ENCODE results near the gene NBPF26.
"Not testable (repeated sequence)": the region's sequence is repeated elsewhere in the genome, so short reads cannot be mapped to it uniquely, and the experiment has no call there.

NBPF26 gene

DNA sequence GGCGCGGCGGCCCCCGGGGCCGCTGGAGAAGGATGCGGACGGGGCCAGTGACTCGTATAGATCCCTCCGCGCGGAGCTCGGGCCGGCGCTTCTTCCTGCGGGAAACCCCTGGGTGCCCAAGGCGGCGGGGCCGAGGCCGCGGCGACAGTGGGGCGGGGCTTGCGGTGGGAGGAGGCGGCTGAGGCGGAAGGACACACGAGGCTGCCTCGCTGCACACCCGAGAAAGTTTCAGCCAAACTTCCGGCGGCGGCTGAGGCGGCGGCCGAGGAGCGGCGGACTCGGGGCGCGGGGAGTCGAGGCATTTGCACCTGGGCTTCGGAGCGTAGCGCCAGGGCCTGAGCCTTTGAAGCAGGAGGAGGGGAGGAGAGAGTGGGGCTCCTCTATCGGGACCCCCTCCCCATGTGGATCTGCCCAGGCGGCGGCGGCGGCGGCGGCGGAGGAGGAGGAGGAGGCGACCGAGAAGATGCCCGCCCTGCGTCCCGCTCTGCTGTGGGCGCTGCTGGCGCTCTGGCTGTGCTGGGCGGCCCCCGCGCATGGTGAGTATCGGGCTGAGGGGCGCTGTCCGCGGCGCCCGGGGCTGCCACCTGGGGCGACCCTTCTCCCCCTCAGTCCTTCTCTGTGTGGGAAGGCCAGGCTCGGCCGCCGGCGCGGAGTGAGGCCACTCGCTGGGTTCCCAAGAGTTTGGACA is at the start of gene NBPF26:
Gene NBPF26, plus strand, starts transcription at position 231 of the 688 bp plus-strand sequence.
- peak; percentile 67 for DNase-seq

DNA sequence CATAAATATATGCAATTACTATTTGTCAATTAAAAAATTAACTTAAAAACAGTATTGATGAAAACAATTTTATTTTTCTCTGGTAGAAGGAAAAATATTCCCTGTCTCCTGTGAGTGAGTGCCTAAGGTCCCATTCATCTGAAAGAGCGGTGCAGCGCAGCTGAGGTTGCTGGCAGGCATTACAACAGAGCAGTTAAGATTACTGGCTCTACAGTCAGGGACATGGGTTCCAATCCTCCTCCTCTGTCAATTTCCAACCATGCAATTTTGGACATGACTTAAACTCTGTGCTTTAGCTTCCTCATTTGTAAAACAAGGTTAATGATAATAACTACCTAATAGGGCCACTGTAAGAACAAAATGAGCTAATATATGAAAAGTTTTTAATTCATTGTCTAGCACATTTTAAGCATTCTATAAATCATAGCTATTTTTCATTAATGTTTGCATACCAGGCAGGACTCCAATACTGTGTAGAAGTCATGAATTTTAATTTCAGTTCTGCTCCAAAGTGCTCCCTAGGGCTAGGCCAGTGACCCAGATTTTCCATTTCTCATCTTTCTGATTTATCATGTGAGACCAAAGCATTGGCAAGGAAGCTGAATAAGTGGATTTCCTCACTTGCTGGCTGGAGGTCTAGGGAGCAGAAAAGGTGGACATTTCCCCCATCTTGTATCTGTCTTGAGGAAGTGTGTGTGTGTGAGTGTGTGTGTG is 43.5 kb upstream of the NBPF26 start:
- not testable (repeated sequence) for DNase-seq

DNA sequence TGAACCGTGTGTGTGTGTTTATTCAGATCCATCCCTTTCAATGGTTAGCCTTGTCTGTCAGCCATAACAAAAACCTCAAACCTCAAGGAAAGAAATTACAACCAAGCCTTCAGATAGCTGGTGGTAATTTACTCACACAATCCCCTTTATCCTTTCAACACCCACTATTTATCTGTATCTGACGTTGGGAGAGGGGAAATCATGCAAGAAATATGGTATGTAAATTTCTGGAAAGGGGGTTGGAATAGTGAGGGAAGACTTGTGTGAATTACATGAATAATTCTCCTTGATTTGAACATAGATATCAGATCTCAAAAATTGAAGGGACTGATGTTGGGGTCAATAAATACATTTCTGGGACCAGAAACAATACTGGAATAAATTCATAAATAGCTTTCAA is 42.8 kb upstream of the NBPF26 start:
- not testable (repeated sequence) for DNase-seq

DNA sequence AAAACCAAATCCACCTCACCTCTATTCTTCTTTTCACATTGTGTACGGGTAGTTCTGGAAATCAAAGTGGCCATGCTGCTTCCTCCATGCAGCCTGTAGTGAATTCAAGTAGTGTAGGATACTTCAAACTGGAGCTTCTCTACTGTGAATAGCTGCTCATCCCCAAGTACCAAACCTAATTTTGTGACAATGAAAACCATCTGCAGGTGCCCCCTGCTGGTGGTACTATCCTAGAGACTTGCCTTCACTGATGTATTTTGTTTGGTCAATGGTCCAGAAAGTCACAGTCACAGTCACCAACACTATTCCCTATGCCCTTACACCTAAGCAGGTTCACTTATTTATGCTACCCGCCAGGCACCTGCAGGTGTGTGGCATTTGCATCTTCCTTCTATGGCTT is 39.3 kb upstream of the NBPF26 start:
- DNase-seq: not testable (repeated sequence)

DNA sequence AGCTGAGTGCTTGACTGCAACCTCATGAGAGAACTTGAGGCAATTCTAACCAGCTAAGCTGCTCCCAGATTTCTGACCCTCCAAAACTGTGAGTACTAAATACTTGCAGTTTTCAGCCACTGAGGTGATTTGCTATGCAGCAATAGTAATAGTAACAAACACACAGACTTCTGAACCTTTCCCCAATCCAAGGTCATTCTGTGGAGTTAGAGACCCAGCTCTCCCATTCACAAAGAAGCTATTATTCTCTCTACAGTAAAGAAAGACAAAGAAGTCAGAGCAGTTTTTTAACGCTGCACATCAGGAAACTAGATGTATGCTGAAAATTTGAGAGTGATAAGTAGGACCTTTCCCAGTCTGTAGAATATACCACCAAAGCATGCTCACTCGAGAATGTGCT is 38.1 kb upstream of the NBPF26 start:
- DNase-seq: not testable (repeated sequence)

DNA sequence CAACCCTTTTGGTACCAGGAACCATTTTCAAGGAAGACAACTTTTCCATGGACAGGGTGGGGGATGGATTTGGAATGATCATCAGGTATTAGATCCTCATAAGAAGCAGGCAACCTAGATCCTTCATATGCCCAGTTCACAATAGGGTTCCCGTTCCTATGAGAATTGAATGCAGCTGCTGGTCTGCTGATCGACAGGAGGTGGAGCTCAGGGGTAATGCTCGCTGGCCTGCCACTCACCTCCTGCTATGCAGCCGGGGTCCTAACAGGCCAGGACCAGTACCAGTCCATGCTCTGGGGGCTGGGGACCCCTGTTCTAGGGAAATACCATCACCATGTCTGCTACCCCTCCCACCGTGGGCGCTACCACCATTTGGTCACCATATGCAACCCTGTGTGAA is 36.5 kb upstream of the NBPF26 start:
- DNase-seq: not testable (repeated sequence)

DNA sequence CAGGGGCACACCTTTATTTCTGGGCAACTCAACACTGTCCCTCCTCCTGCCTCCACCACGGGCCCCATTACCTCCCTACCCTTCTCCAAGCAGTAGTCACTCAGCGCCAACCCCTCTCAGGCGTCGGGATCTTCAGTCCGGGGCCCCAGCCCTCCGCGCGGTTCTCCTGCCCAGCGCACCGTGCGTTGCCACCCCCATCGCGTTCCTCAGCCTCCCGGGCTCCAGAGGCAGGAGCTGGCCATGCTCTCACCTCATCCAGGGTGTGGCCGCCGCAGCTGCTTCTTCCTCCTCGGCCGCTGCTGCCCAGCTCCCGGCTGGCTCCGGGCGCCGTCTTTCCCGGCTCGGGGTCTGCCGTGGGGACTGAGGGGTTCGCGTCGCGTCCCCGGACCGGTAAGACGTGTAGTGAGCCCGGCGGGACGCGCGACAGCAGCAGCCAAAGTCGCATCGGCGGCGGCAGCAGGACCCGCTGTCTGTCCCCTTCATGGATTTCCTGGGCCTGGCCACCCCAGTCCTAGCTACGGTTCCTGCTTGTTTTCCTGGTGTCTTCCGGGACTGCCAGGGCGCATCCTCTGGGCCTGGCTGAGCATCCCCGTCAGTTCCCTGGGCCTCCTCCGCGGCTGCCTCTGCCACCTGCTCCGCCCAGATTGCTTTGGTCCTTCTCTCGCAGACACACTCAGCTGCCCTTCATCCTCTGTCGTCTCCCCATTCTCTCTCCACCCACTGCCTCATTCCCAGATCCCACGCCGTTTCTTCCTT is 22.8 kb upstream of the NBPF26 start:
- not testable (repeated sequence) for DNase-seq

DNA sequence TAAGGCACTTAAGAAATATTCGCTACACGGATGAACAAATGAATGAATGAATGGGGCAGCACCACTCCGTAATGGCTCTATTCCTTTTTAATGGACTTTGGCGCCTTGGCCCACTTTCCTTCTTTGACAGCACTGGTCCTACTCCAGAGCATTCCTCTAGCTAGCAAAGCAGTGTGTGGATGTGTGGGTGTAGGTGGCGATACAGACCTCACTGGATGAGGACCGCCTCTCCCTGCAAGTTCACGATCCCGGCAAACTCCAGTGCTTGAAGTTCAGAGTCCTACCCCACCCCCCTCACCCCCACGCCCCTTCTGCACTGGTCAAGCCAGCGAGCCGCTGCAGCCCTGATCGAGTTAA is 409 bp upstream of the NBPF26 start:
- DNase-seq: not testable (repeated sequence)

DNA sequence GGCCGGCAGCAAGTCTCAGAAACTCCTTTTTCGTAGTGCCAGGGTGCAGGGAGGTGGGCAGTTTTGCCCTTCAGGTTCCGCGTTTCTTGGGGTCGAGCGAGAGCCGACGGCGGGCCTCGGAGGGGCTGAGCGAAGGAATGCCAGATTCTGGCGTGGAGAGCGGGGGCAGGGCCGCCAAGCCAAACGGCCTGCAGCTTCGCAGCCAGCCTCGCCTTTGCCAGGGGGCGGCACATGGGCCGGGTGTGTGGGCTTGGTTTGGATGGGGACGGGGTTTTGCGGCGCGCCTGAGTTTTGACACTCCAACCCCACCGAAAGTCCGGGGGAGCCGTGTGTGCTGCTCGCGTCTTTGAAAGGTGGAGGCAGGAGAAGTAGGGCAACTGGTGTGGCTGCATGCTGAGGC is 762 bp downstream of the NBPF26 start:
- not testable (repeated sequence) for DNase-seq

DNA sequence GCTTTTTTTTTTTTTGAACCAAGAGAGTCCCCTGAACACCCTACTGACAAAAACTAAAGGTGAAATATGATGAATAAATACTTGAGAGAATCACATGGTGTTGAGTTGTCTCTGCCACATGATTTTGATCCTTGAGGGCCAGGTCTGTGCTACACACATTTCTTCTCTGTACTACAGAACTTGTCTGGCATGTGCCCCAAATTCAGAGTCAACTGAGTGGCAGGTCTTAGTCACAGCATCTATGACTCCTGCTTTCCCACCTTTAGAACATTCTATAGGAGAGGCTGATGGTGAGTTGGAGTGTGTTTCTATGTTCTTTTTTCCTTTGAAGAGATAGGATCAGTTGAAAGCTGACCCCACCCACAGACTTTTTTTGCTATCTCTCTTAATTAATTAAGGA is 5.1 kb downstream of the NBPF26 start:
- not testable (repeated sequence) for DNase-seq

DNA sequence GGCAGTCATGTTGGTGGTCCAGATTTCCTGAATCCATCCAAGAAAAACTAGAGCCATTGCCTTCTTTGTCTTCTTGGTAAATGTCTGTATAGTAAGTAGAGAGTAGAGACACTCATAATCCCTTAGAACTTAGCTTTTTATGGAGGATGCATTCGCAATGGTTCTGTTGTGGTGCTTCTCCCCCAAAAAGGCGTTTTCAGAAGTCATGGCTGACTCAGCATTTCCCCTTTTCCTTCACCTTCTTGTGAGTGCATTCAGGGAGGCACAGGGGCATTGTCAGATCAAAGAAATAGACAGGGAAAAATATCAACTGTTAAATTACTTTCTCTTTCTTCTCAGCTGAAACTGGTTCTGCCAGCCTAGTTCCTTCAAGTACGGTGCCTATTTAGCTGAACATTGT is 45.3 kb downstream of the NBPF26 start:
- DNase-seq: not testable (repeated sequence)

DNA sequence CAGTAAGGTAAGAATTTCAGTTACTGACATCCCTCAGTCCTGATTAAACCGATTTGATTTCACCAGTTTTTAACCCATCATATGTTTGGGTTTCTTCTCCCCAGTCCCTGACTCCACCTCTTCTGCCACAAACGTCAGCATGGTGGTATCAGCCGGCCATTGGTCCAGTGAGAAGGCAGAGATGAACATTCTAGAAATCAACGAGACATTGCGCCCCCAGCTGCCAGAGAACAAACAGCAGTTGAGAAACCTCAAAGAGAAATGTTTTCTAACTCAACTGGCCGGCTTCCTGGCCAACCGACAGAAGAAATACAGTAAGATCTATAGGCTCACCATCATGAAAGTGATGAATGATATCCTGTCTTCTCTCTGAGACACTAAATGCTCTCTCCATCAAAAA is 81.7 kb downstream of the NBPF26 start:
- peak; percentile 23 for DNase-seq

DNA sequence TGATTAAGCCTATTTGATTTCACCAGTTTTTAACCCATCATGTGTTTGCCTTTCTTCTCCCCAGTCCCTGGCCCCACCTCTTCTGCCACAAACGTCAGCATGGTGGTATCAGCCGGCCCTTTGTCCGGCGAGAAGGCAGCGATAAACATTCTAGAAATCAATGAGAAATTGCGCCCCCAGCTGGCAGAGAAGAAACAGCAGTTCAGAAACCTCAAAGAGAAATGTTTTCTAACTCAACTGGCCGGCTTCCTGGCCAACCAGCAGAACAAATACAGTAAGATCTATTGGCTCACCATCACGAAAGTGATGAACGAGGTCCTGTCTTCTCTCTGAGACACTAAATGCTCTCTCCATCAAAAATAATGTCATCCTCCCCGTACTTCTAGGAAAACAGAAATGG is 88.1 kb downstream of the NBPF26 start:
- peak; percentile 37 for DNase-seq

DNA sequence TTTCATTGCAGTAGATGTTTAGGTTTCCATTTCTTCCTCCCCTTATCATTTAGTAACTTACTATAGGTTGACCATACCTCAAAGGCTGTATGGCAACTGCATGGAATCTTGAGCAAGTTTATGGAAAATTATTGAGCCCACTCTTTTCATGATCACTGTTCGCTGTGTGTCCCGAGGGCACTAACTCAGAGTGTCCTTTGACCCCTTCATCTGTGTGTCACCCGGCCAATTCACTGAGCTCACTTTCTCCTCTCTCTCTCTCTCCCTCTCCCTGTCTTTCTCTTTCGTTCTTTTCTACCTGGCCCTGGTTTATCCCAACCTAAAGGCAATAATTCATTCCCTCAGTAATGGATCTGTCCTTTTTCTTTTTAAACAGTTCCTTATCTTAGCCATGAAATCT is 101.3 kb downstream of the NBPF26 start:
- not testable (repeated sequence) for DNase-seq

DNA sequence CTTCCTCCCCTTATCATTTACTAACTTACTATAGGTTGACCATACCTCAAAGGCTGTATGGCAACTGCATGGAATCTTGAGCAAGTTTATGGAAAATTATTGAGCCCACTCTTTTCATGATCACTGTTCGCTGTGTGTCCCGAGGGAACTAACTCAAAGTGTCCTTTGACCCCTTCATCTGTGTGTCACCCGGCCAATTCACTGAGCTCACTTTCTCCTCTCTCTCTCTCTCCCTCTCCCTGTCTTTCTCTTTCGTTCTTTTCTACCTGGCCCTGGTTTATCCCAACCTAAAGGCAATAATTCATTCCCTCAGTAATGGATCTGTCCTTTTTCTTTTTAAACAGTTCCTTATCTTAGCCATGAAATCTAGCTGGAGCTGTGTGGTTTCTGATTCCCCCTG is 102.9 kb downstream of the NBPF26 start:
- not testable (repeated sequence) for DNase-seq

DNA sequence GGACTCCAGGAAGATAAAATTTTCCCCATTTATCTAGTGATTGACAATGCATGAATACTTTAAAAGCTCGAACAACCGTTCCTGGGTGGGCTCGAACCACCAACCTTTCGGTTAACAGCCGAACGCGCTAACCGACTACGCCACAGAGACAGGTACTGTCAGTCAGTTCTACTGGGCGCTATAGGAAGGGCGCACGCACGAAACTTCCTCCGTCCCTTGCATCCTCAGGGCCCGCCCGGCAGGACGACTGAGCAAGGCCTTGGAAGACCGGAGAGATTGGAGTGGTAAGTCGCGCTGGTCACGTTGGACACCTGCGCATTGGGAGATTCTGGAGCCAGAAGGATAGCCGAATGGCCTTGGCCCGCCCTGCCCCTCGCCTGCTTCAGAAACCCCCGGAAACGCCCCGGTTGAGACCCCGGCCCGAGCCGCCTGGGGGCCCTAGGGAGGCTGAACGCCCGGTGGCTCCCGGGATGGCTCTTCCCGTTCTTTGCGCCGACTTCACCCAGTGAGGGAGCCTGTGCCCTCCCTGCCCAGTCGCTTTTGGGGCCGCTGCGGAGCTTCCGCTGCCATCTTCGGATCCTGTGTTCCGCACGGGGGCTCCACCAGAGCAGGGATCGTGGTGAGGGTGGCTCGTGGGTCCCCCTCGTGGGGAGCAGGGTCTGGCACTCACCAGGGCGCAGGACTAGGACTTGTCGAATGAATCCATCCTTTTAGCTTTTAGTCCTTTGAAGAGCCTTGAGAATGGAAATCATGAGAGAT is 120.6 kb downstream of the NBPF26 start:
- peak; percentile 83 for DNase-seq

DNA sequence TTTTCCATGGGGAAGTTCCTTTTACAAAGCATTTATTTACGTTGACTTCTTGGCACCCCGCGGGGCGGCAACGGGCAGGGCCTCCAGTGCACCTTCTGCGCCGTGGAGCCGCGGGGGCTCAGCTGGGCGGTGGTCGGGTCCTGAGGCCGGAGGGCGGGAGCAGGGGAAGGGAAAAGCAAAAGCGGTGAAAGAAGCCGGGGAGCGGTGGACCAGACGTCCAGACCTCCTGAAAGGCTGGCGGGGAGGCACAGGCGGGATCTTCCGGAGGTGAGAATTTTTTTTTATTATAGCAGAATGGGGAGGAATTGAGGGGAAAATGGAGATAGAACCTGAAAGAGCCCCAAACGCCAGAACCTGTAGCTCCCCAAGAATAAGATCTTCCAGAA is 121.2 kb downstream of the NBPF26 start:
- not testable (repeated sequence) for DNase-seq

DNA sequence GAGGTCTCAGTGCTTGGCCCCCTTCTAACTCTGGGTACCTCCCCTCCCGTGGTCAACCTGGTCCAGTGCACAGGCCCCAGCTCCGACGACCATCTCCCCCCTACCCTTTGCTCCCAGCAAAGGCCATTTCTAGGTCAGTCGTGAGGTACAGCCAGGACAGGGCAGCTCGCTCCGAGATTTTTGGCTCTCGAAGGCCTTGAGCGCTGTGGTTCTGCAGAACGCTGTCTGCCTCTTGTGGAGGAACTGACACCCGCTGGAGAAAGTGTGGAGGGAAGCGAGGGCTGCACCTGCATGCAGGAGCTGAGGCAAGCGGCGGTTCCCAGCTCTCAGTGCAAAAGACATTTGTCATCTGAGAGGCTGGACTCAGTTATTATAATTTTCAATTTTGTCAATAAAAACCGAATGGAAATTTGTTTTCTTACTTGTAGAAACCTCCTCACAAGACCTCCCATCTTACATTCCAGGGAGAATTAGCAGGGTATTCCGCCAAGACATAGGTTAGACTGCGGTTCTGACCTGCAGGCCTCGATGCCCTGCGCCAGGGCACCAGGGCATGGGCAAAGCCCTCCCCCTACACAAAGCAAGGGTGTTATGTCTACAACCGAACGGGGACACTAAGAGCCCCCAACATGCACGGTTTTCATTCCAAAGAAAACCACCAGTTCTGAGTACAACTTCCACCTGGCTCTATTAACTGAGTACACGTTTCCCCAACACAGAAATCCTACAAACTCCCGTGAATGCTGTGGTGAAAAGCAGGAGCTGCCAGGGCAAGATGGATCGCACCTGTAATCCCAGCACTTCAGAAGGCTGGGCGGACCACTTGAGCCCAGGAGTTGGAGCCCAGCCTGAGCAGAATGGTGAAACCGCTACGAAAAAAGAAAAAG is 125.9 kb downstream of the NBPF26 start:
- not testable (repeated sequence) for DNase-seq

DNA sequence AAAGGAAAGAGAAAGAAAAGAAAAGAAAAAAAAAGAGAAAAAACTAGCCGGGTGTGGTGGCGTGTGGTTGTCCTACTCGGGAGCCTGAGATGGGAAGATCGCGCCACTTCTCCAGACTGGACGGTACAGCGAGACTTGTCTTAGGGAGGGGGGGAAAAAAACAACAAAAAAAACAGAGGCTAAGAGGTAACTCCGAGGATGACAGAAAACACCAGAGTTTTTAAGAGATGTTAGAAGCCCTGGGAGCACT is 126.5 kb downstream of the NBPF26 start:
- DNase-seq: not testable (repeated sequence)

DNA sequence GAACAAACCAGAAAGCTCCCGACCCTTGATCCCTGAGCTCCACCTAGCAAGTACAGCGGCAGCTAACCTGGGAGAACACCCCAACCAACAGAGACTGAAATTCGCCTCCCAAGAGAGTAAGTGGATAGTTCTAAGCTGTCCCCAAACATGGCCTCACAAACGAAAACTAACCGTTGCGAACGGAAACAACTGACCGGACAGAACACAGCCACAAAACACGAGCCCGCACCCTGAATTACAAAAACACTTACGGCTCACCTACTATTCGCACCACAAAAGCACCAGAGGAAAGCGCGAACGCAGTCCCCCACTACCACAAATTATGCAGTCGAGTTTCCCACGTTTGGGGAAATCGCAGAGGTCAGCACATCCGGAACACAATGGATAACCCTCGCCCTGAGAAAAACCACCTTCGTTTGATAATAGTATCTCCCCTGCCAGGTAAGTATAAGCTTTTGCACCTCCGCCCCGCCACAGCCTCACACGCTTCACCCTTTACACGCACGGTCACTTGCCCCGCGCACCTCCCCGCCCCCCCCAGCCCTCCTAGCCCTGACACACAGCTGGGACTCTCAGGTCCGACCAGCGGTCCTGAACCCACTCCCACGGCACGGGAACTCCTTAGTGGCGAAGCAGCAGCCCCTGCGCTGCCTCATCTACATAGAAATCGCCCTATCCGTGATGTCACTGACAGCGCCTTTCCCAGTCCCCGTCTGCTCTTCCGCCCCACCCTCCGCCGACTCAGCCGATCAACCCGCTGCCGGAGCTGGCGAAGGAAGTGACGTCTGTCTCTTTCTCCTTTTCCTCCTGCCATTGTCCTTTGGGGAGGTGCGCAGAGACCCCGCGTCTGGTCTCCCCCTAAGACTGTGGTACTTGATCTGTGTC is 127.0 kb downstream of the NBPF26 start:
- DNase-seq: peak; percentile 79

DNA sequence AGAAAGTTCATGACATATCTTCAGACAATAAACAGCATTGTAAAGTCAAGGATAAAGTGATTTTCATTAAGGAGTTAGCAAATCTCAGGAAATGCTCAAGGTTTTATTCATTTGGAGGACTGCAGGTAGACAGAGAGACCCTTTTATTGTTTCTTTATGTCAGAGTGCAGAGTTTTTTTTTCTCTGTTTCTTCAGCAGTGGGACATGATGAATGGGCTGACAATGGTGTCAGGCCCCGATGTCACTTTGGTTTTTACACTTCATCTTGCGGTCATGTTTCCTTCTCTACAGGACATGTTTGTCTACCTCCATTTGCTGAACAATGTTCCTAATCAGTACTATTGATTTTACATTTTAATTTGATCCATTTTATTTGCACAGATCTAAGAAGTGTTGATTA is 134.4 kb downstream of the NBPF26 start:
- not testable (repeated sequence) for DNase-seq

Measured in stimulated activated CD8-positive, alpha-beta memory T cell treated with anti-CD3 and anti-CD28 coated beads, Interleukin-4, amount 100 ng/mL, for 48 hours (primary cell).